Stimulated activated naive CD8-positive, alpha-beta T cell treated with anti-CD3 and anti-CD28 coated beads, Interleukin-15, amount 100 ng/mL, for 72 hours (primary cell): ENCODE results near the gene MPP2.

Source experiments
- ATAC-seq: fragments of 150-1000 bp; cut with Tn5 transposase; 2 replicates; pipeline ENCODE4 v1.10.0; 2021; ENCODE audit warnings: mild to moderate bottlenecking, moderate library complexity
- DNase-seq, 2 donors: peaks; one replicate each; pipeline ENCODE4 v3.0.0; 2021 to 2022
- H3K27ac Mint-ChIP-seq, 2 donors: one replicate each; pipeline ENCODE4 v1.8.0; 2022; ENCODE audit warnings: mild to moderate bottlenecking in 2 of 2, mixed read lengths in 2 of 2, moderate library complexity in 2 of 2
- H3K27me3 Mint-ChIP-seq: one replicate; pipeline ENCODE4 v1.8.0; 2022; ENCODE audit warnings: mixed read lengths
- H3K4me1 Mint-ChIP-seq: one replicate; pipeline ENCODE4 v1.8.0; 2022; ENCODE audit warnings: mild to moderate bottlenecking, mixed read lengths
- H3K4me3 Mint-ChIP-seq, 2 donors: one replicate each; pipeline ENCODE4 v1.8.0; 2022; ENCODE audit warnings: mild to moderate bottlenecking in 2 of 2, mixed read lengths in 2 of 2, moderate library complexity in 1 of 2
- H3K9me3 Mint-ChIP-seq, 2 donors: one replicate each; pipeline ENCODE4 v1.8.0; 2022; ENCODE audit warnings: mixed read lengths in 2 of 2

The MPP2 gene

GRCh38 chr17:43914451-43914850 lies 7.1 kb upstream of the MPP2 start:
- Mint-ChIP-seq H3K4me1 (peaks cover 25% of the 10 kb centered on the region), H3K9me3 (no peaks in the 10 kb centered on the region), H3K27ac (no peak overlapping the region), H3K4me3 (no peak overlapping the region), H3K27me3 (no peaks in the 10 kb centered on the region)
- DNase-seq (no peak), ATAC-seq (no peak)

- no peaks in the 10 kb centered on the region for H3K27me3 Mint-ChIP-seq
- ATAC-seq: no peak
Observed at GRCh38 chr17:43913584-43913983, 6.2 kb upstream of the MPP2 start.

GRCh38 chr17:43912635-43913304 lies 5.4 kb upstream of the MPP2 start:
- Mint-ChIP-seq H3K4me1 (peaks cover 16% of the 10 kb centered on the region), H3K27me3 (no peaks in the 10 kb centered on the region), H3K9me3 (no peaks in the 10 kb centered on the region), H3K27ac (no peak overlapping the region), H3K4me3 (no peak overlapping the region)
- no peak for ATAC-seq
- no peak for DNase-seq

More at GRCh38 chr17:43913584-43913983, 6.2 kb upstream of the MPP2 start:
- DNase-seq: no peak
- peaks cover 19% of the 10 kb centered on the region for H3K4me1 Mint-ChIP-seq
- H3K9me3 Mint-ChIP-seq: no peaks in the 10 kb centered on the region
- H3K4me3 Mint-ChIP-seq: no peak overlapping the region
- H3K27ac Mint-ChIP-seq: no peak overlapping the region

- H3K4me3 Mint-ChIP-seq: no peak overlapping the region
- ATAC-seq: no peak
- no peak overlapping the region for H3K27ac Mint-ChIP-seq
- peaks cover 11% of the 10 kb centered on the region for H3K4me1 Mint-ChIP-seq
- DNase-seq: no peak
- H3K9me3 Mint-ChIP-seq: no peaks in the 10 kb centered on the region
- H3K27me3 Mint-ChIP-seq: no peaks in the 10 kb centered on the region
Observed at GRCh38 chr17:43911904-43912303, 4.6 kb upstream of the MPP2 start.

GRCh38 chr17:43909537-43910231 lies 2.3 kb upstream of the MPP2 start:
- H3K4me1 Mint-ChIP-seq: peaks cover 16% of the 10 kb centered on the region
- no peak for ATAC-seq

GRCh38 chr17:43907998-43908721 lies 824 bp upstream of the MPP2 start:
- H3K27me3 Mint-ChIP-seq: peaks cover 17% of the 10 kb centered on the region
- no peak overlapping the region for H3K27ac Mint-ChIP-seq

More at GRCh38 chr17:43909537-43910231, 2.3 kb upstream of the MPP2 start:
- DNase-seq: no peak
- H3K27me3 Mint-ChIP-seq: peaks cover 17% of the 10 kb centered on the region
- no peak overlapping the region for H3K27ac Mint-ChIP-seq
- H3K9me3 Mint-ChIP-seq: no peaks in the 10 kb centered on the region
- H3K4me3 Mint-ChIP-seq: no peak overlapping the region

GRCh38 chr17:43906951-43907424 lies 348 bp downstream of the MPP2 start:
- H3K9me3 Mint-ChIP-seq: no peaks in the 10 kb centered on the region
- ATAC-seq (peak; percentile 44), DNase-seq (peak in 1 of 2 donors; percentile 21)
- H3K27ac Mint-ChIP-seq: peak overlapping the region; percentile 65 to 95
- peaks cover 16% of the 10 kb centered on the region for H3K4me1 Mint-ChIP-seq
- H3K27me3 Mint-ChIP-seq: peaks cover 17% of the 10 kb centered on the region
- H3K4me3 Mint-ChIP-seq: peak overlapping the region; percentile 91 to 95

More at GRCh38 chr17:43907998-43908721, 824 bp upstream of the MPP2 start:
- Mint-ChIP-seq H3K4me1 (peaks cover 16% of the 10 kb centered on the region), H3K9me3 (no peaks in the 10 kb centered on the region), H3K4me3 (peak overlapping the region; percentile 91 to 95)
- DNase-seq (peak; percentile 61 to 68), ATAC-seq (peak; percentile 66)

GRCh38 chr17:43905985-43906852 lies 1.1 kb downstream of the MPP2 start:
- peak overlapping the region; percentile 65 to 95 for H3K27ac Mint-ChIP-seq
- H3K4me3 Mint-ChIP-seq: peak overlapping the region; percentile 91 to 95
- peak; percentile 54 to 60 for DNase-seq
- no peaks in the 10 kb centered on the region for H3K9me3 Mint-ChIP-seq
- ATAC-seq: peak; percentile 73
- H3K27me3 Mint-ChIP-seq: peaks cover 20% of the 10 kb centered on the region
- H3K4me1 Mint-ChIP-seq: peaks cover 21% of the 10 kb centered on the region

- H3K27ac Mint-ChIP-seq: no peak overlapping the region
- H3K4me3 Mint-ChIP-seq: no peak overlapping the region
- ATAC-seq (no peak), DNase-seq (no peak)
- H3K27me3 Mint-ChIP-seq: peaks cover 21% of the 10 kb centered on the region
- H3K9me3 Mint-ChIP-seq: no peaks in the 10 kb centered on the region
- peaks cover 28% of the 10 kb centered on the region for H3K4me1 Mint-ChIP-seq
Observed at GRCh38 chr17:43905400-43905984, 1.8 kb downstream of the MPP2 start.

- Mint-ChIP-seq H3K4me1 (peaks cover 34% of the 10 kb centered on the region), H3K9me3 (no peaks in the 10 kb centered on the region), H3K4me3 (no peak overlapping the region), H3K27me3 (peaks cover 21% of the 10 kb centered on the region), H3K27ac (no peak overlapping the region)
- ATAC-seq (no peak), DNase-seq (no peak)
Observed at GRCh38 chr17:43901861-43902589, 5.3 kb downstream of the MPP2 start.

GRCh38 chr17:43900858-43901754 lies 6.2 kb downstream of the MPP2 start:
- H3K9me3 Mint-ChIP-seq: no peaks in the 10 kb centered on the region
- H3K4me1 Mint-ChIP-seq: peaks cover 26% of the 10 kb centered on the region
- no peak for DNase-seq
- peaks cover 14% of the 10 kb centered on the region for H3K27me3 Mint-ChIP-seq
- H3K4me3 Mint-ChIP-seq: peak overlapping the region; percentile 82 to 84
- peak; percentile 43 for ATAC-seq
- H3K27ac Mint-ChIP-seq: peak overlapping the region in 1 of 2 donors; percentile 45

GRCh38 chr17:43900183-43900857 lies 7.0 kb downstream of the MPP2 start:
- Mint-ChIP-seq H3K4me3 (peak overlapping the region; percentile 82 to 84), H3K27ac (peak overlapping the region in 1 of 2 donors; percentile 30), H3K27me3 (peaks cover 6% of the 10 kb centered on the region), H3K4me1 (peaks cover 23% of the 10 kb centered on the region), H3K9me3 (no peaks in the 10 kb centered on the region)
- peak; percentile 80 to 87 for DNase-seq
- peak; percentile 99 for ATAC-seq

GRCh38 chr17:43898446-43898845 lies 8.9 kb downstream of the MPP2 start:
- no peak for ATAC-seq
- H3K27me3 Mint-ChIP-seq: peaks cover 5% of the 10 kb centered on the region
- H3K4me3 Mint-ChIP-seq: no peak overlapping the region
- DNase-seq: no peak
- no peaks in the 10 kb centered on the region for H3K9me3 Mint-ChIP-seq
- peaks cover 23% of the 10 kb centered on the region for H3K4me1 Mint-ChIP-seq
- no peak overlapping the region for H3K27ac Mint-ChIP-seq
